ENCODE results near the gene OTX2.

Gene OTX2

DNA sequence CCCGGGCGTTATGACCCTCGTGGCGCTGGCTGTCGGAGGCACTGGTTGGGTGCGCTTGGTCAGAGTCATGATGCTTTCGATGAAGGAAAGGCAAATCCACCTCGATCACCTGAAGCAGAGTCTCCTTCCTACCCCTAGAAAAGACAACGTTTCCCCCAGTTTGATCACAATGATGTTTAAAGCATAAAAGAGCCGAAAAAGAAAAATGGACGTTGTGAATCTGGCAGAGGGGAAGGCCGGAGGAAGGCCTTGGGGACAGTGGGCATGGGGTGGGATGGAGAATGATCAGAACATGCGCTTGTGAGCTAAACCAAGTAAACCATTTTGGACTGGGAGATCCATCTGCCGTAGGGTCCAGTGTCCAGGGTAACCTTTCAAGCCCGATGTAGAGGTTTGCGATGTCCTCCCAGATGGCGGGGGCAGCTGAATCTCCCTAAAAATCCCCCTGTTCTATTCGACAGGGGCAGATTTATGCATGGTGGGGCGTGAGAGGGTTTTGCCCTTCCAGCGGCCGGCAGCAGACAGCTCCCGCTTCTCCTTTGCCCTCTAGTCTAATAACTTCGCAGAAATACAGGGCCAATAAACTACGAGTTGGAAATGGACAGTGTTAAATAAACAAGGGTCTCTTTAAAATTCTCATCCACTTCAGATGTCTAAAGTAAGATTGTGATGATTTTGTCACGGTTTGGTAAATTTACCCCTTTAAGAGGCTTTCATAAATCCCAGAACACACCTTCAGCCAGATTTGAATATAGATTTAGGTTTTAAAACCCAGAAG is 2.3 kb upstream of the OTX2 start:
- DNase-seq (ENCODE audit: low read depth, low spot score): no peak

DNA sequence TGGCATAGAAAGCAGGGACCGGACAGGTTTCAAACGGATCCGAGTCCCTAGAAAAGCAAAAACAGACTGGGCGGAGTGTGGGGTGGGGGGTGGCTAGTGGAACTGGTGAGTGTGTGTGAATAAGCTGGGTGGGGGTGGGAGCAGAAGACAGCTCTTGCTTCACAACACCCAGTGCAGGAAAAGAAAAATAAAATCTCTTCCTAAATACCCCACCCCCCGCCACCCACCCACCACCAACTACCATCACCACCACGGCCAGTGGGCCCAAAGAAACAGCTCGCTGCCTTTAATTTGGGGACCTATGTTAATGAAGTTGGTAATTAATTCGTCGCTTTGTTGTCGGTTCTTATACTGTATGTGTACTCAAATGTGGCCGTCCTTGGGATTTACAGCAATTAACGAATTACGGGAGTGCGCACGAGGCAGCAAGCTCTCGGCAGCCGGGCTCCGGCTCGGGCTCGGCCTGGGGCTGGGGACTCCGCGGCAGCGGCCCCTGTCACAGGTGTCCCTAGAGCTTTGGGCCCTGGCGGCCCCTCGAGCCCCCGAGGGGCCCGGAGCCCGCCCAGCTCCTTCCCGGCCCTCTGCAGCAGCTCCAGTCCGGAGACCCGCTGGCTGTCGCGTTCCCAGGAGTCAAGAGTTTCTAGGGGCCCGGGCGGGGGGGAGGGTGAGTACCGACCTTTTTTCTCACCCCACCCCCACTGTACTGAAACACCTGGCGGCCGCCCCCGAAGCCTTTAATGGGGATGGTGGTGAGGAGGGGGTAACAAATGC is 1.5 kb upstream of the OTX2 start:
- no peak for DNase-seq (ENCODE audit: low read depth, low spot score)

DNA sequence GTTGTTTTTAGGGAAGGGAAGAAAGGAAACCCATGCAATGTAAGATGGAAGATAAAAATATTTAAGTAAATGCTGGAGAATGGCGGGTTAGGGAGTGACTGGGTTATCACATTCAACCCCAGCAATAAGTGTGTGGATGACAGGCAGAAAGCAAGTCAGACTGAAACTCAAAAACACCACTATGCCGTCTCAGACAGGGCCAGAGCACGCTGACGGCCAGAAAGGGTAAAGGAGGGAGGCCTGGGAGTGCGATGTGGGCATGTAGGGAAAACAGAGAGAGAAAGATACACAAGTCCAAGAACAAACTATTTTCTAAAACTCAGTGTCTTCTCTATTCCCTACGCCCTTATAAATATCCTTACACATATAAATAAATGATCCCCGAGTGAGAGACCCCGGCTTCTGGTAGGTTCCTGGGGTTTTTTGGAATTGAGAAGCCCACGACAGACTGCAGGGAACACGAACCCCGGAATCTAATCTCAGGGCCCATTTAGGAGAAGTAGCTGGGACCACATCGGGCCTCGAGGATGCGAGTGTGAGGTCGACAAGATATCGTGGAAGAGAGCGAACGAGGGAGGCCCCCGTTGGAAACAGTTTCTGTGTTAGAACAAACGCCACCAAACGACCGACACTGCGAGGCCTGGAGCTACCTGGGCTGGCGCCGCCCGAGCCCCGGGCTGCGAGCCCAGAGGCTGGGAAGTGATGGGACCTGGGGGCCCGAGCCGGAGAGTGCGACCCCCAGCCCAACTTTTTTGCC is 735 bp upstream of the OTX2 start:
- DNase-seq (ENCODE audit: low read depth, low spot score): no peak

DNA sequence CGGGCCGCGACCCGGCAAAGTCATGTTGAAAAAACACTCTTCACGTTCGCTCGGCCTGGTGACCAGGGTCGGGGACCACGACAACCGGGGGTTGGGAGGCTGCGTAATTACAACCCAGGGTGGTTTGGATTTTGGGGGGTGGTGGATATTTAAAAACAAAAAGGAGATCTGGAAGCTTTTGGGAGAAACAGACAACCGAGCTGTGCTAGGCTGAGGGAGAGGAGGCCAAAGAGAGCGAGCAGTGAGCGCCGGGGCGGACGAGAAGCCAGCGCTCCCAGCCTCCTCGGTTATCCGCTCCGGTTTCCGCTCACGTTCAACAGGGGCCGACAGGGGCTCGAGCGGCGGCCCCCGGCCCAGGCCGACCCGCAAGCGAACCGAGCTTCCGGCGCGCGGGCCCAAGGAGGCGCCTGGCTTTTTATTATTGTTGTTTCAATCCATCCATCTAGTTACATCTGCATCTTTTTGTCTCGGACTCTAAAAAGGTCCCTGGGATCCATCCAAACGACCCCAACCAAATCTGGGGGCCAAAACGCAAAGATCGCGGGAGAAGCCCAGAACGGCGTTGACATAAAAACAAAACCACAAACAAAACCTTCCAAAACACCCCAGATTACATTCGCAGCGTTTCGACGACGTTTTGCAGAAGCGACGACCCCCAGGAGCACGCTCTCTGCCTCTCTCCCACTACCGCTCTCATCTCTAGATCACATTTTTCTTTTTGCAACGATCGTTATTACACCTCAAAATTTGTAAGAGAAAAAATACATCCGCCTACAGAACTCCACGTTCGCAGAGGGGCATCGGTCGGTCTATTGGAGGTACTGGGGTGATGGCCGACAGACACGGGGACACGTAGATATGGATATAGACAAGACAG is 771 bp downstream of the OTX2 start:
- no peak for DNase-seq (ENCODE audit: low read depth, low spot score)

DNA sequence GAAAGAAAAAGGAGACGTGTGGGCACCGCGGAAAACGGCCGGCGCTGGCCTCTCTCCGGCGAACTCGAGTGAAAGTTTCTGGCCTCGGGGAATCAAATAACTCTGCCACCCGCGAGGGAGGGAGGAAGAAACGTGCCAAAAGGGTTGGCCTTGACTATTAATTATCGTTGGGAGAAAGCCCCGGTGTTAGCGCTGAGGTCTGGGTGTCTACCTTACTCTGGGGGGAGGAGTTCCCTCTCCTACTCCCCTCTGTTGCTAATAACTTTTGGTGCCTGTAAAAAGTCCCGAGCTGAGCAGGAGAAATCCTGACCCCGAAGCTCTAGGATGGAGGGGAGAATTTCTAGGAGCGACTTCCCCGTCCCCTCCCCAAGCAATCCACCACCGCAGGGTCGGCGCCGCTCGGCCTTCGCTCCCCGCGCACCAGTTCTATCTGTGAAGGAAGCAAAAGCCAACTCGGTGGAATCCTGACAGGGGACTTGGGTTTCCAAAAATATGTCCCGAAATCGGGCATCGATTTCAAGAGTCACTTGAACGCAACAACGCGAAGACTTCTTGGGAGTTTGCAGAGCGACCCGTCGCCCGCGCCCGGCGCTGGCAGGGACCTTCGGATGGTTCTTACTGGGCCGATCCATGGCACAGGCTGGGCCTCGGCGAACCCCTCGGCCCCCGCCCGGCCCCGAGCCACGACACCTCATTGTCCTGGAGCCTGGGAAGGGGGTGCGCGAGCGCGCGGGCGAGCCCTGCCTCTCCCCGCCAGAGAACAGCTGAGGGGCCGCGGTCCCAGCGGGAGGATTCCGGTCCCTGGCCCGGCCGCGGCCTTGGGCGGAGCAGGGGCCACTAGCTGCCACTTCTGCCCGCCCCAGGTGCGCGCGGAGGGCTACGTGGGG is 1.7 kb downstream of the OTX2 start:
- no peak for DNase-seq (ENCODE audit: low read depth, low spot score)

DNA sequence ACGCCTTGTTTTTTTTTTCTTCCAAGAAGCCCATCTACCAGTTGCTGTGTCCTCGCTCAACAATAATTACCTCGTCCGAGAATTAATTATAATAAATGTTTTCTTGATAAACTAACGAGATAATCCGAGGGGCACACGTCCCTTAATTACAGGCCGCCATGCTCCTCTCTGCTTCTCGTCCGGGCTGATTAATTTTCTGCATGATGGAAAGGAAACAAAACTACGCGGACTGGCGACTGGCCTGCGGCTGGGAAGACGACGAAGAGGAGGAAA is 2.2 kb downstream of the OTX2 start:
- no peak for DNase-seq (ENCODE audit: low read depth, low spot score)

DNA sequence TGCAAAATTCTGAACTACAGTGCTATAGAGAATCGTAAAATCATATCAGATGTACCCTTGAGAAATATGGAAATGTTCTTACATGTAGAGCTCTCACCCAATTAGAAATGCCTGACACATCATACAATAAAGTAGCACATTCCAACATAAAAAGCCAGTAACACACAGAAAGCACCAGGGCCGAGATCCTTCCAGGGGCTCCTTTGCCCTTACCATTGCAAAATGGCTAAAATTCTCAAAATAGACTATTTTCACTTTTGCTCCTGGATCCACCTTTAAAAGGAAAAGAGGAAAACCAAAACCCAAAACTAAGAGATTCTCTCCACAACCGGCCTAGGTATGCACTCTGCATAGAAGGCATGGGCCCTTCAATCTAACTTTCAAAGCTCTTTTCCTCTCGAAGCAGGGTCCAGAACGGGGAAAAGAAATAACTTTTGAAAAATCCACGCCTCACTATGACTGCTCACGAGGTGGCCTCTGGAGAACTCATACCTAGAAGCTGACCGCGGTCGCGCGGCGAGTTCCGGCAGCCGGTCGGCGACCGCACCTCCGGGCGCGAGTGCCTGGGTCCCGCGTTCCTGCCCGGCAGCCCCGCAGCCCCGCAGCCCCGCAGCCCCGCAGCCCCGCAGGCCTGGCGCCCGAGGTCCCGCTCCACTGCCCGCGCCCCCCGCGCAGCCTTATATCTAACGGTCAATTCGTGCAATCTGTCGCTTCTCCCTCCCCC is 2.7 kb downstream of the OTX2 start:
- no peak for DNase-seq (ENCODE audit: low read depth, low spot score)

DNA sequence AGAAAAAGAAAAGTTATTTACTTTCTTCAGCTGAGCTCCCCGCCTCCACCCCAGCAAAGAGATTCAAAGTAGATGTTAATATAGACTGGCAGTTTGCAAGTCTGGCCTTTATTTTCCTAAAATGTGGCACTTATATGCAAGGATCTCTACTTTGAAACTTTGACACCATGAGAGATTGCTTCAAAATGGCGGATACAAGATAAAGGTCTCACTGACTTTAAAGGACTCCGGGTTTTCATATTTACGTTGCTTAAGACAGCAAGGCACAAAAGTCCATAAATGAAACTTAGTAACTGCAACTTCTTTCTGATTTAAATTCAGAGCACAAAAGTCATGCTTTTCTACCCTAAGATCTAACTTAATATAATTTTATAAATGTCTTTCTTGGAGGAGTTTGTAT is 3.5 kb downstream of the OTX2 start:
- no peak for DNase-seq (ENCODE audit: low read depth, low spot score)

DNA sequence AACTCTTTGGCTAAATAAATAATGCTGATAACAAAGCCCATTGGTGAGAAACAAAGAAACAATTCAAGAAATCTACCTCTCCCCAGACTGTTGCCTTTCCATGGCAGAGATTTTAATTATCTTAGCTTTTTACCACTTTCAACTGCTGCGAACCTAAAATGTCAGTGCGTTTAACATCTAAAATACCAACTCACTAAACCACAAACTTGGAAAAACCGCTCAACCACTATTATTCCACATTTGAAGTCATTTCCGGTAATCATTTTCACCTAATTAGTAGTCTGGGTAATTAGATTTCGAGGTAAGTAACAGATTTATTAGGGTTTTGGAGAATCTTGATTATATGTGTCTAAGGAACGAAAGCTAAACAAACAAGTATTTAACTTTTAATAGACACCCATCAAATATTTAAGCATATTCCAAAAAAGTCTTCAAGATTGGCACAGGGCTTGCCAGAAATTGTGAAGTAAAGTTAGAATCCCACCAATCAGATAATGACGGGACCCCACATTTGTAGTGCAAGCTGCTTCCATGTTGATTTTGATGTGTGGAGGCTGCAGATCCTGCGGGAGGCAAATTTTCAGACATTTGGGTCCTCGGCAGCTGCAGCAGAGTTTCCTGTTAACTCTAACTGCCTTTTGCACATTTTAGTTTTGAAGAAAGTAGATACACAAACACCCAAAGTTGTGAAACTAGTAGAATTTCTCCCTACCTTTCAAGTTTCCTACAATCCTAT is 4.1 kb downstream of the OTX2 start:
- no peak for DNase-seq (ENCODE audit: low read depth, low spot score)

DNA sequence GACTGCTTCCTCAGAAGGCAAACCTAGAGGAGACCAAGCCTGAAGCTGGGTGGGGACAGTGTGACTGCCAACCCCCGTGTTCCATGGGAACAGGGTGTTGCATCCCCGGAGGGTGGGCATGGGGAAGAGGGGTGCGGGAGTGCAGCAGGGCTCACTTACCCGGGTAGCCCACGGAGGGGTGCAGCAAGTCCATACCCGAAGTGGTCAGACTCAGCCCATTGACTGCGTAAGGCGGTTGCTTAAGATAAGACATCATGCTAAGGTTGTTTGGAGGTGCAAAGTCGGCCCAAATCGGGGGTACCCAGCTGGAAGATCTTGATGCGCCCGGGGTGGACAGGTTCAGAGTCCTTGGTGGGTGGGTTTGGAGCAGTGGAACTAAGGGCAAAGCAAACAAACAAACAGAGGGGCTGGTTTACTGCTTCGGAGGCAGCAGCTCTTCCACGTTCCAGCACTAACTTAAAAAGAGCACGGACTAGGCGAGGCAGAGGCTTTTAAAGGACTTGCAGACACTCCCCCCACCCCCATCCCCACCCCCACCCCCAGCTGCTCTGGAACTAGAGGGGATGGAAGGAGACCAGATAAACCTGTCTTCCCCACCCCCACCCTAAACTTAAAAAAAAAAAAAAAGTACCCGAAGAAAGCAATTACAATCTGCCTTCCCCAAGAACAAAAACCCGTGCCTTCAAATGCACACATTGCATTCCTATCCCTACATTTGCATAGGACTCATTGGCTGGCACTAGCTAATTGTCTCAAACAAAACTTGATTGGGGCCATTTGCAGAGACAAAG is 4.9 kb downstream of the OTX2 start:
- DNase-seq (ENCODE audit: low read depth, low spot score): peak; percentile 97

DNA sequence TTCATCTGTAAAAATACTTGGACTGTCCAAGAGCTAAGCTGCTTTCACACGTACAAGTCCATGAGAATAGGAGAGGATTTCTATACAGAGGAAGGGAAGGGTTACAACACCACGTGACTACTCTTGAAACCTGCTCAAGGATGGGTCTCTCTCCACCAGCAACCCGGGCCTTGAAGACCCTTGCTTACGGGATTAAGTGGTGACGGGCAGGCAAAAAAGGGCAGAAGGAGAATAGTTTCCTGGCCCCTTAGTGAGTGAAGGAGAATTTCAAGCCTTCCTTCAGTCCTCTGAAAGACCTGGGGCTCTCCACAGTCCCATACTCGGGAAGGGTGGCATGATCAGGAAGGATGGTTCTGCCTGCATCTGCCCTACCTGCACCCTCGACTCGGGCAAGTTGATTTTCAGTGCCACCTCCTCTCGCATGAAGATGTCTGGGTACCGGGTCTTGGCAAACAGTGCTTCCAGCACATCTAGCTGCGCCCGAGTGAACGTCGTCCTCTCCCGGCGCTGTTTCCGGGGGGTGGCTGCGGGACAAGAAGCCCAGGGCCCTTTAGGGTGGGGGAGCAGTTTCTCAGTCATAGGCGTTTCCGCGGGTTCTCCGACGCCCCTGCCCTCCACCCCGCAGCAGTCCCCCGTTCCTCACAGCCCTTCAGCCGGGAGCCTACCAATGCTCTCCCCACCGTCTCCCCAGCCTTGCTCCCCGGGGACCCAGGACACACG is 6.3 kb downstream of the OTX2 start:
- DNase-seq (ENCODE audit: low read depth, low spot score): no peak

DNA sequence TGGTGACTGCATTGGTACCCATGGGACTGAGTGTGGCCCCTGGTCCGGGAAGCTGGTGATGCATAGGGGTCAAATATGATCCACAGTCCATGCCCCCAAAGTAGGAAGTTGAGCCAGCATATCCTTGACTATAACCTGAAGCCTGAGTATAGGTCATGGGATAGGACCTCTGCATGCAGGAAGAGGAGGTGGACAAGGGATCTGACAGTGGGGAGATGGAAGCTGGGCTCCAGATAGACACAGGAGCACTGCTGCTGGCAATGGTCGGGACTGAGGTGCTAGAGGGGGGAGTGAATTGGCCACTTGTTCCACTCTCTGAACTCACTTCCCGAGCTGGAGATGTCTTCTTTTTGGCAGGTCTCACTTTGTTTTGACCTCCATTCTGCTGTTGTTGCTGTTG is 8.4 kb downstream of the OTX2 start:
- no peak for DNase-seq (ENCODE audit: low read depth, low spot score)

DNA sequence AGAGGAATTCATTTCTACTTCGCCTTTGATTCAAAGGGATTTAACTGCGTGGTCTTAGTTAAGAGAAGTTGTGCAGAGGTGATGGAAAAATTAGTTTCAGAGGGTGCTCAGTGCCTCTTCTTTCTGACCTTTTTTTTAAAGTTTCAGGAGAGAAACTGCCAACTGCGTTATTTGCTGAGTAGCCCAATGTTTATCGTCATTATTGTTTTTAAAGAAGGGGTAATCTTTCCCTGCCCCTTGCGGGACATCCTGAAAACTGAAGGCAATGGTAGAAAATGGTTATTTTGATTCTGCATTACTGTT is 11.0 kb downstream of the OTX2 start:
- no peak for DNase-seq (ENCODE audit: low read depth, low spot score)

DNA sequence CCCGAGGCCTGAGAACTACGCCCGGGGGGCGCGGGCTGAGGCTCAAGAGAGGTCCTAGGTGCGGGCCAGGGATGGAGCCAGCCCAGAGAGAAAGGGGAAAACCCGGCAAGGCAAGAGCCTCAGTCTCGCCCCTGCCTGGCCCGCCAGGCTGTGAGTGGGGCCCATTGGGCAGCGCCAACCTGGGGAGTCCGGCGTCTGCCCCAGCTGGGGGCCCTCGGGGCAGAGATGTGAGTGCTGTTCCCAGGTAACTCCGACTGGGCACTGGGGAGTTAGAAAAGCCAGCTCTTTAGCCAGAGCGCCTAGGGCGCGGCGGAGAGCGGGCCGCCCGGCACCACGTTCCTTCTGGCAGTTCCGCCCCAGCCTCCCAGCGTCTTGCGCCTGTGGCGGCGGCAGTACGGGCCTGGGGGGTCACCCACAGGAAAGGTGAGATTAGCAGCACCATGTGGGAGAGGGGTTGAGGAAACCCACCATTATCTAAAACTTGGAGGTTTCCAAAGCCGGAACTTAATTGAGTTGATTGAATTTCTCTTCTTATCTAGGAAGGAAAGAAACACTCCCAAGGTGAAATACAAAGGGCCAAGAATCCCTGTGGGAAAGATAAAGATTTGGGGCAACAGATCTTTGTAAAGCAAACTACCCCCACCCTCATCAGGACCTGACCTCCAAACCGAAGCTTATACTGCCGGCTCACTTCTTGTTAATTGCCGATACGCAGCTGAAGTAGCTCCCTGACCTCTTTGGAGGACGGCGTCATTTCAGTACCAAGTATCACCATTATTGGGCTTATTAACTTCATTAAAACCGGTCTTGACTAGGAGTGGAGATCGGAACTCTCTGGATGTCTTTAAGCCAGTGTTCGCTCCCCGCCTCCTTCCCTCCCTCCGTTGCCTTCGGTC is 11.6 kb downstream of the OTX2 start:
- DNase-seq (ENCODE audit: low read depth, low spot score): no peak

DNA sequence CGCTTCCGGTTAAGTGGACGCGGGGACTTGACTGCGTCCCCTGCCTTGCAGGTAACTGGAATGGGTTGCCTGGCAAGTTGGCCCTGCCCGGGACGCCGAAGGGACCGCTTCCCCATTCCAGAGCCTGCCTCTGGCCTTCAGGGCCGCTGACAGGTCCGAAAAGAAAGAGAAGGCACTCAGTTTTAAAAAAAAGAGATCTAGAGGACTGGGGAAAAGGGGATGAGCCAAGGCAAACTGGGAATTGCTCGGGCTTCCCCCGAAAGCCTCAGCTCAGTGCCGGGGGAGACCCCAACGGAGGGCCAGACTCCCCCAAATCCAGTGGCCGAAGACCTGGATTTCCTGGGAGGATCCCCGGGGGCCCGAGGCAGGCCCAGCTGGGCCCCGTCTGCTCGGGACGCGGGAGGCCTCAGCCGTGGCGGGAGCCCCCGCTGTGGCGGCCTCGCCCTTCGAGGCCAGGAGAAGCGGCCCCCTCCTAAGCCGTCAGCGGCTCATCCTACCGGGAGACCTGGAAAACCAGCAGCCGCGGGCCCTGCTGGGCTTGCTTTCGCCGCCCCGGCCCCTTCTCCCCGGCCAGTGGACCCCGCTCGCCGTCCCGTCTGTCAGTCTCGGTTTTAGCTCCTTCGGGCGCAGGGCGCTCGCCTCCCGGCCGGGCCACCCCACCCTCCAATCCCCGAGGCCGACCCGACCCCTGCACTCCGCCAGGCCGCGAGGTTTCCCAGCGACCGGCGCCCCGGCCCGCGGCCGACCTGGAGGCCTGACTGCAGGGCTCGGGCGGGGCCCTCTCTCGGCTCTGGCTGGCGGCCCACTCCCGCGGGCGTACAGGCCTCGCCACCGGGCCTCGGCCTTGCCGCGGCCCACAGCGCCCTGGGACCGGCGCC is 12.5 kb downstream of the OTX2 start:
- no peak for DNase-seq (ENCODE audit: low read depth, low spot score)

DNA sequence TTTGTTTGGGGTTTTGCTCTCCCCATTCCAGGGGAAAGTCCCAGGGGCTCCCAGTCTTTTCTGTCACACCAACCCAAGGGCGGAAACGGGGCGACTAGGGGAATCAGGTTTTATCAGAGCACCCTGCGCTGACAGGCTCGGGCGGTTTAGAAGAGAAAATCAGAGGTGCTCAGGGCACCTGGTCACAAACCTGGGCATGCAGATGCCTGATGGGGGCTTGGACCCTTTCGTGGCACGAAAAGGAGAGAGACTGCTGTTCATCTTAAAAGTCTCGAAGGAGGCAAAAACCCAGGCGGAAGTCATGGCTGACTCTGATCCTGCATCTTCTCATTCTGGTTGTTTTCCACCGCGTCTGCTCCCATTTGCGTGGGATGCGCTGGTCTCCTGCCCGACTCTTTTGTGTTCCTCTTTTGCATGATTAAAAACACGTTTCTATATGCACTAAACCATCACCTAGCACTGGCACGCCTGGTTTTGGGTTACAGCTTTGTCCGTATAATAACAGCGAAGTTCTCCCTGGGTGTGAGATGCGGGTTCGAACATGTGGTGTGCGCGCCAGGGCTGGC is 13.2 kb downstream of the OTX2 start:
- DNase-seq (ENCODE audit: low read depth, low spot score): no peak
